Activated CD4-positive, alpha-beta T cell treated with anti-CD3 and anti-CD28 coated beads, Interleukin-2, amount 10 ng/mL, durations not matched to agents 24 days and 14 days (primary cell): ENCODE data around the gene GJB6. TPM values are rescaled to one million over a fixed set of nuclear protein-coding genes. Genes with fewer than 3 reads are reported as not detected.

Experiments
- DNase-seq: peaks from one replicate; pipeline ENCODE4 v3.0.0; 2022
- H3K27ac Mint-ChIP-seq: one replicate; pipeline ENCODE4 v1.8.0; 2022; ENCODE audit warnings: mild to moderate bottlenecking, mixed read lengths
- H3K27me3 Mint-ChIP-seq: one replicate; pipeline ENCODE4 v1.8.0; 2022; ENCODE audit warnings: mixed read lengths
- H3K36me3 Mint-ChIP-seq: one replicate; pipeline ENCODE4 v1.8.0; 2022; ENCODE audit warnings: low read depth, mild to moderate bottlenecking, mixed read lengths
- H3K4me1 Mint-ChIP-seq: one replicate; pipeline ENCODE4 v1.8.0; 2021; ENCODE audit warnings: mixed read lengths
- H3K4me3 Mint-ChIP-seq: one replicate; pipeline ENCODE4 v1.8.0; 2022; ENCODE audit warnings: mild to moderate bottlenecking, moderate library complexity, mixed read lengths
- H3K9me3 Mint-ChIP-seq: one replicate; pipeline ENCODE4 v1.8.0; 2021; ENCODE audit warnings: mixed read lengths
- intact Hi-C: fragments of 100-400 bp; cut with micrococcal nuclease; formaldehyde crosslinking; loops from one replicate; pipeline ENCODE4 v1.15.1; 2023
- total RNA-seq: library from RNA; stranded (reverse); gene quantifications from 2 replicates; pipeline ENCODE4 v1.2.3, GENCODE V29; 2022

The GJB6 gene
- total RNA-seq, 1 donor from 2014 or later = 0.91 TPM

GRCh38 chr13:20247963-20248362, 15.8 kb upstream of the GJB6 start:
- Mint-ChIP-seq H3K27ac (no peak overlapping the region), H3K27me3 (peaks cover 11% of the 10 kb centered on the region)

GRCh38 chr13:20247403-20247802, 15.3 kb upstream of the GJB6 start:
- Mint-ChIP-seq H3K27ac (no peak overlapping the region), H3K27me3 (peaks cover 11% of the 10 kb centered on the region), H3K36me3 (no peaks in the 10 kb centered on the region), H3K4me1 (no peaks in the 10 kb centered on the region), H3K4me3 (no peak overlapping the region), H3K9me3 (no peaks in the 10 kb centered on the region)
- intact Hi-C loops = no loop called here
- no peak for DNase-seq

More at GRCh38 chr13:20247963-20248362, 15.8 kb upstream of the GJB6 start:
- no peak overlapping the region for H3K4me3 Mint-ChIP-seq
- no peaks in the 10 kb centered on the region for H3K9me3 Mint-ChIP-seq
- no peak for DNase-seq
- no peaks in the 10 kb centered on the region for H3K4me1 Mint-ChIP-seq
- intact Hi-C loops = no loop called here
- no peaks in the 10 kb centered on the region for H3K36me3 Mint-ChIP-seq

GRCh38 chr13:20241593-20241992, 9.5 kb upstream of the GJB6 start:
- DNase-seq = no peak
- intact Hi-C loops = no loop called here
- no peaks in the 10 kb centered on the region for H3K4me1 Mint-ChIP-seq
- peaks cover 6% of the 10 kb centered on the region for H3K27me3 Mint-ChIP-seq
- no peaks in the 10 kb centered on the region for H3K9me3 Mint-ChIP-seq
- no peaks in the 10 kb centered on the region for H3K36me3 Mint-ChIP-seq
- no peak overlapping the region for H3K4me3 Mint-ChIP-seq
- H3K27ac Mint-ChIP-seq = no peak overlapping the region

GRCh38 chr13:20239748-20240147, 7.6 kb upstream of the GJB6 start:
- Mint-ChIP-seq H3K27ac (no peak overlapping the region), H3K4me3 (no peak overlapping the region), H3K36me3 (no peaks in the 10 kb centered on the region), H3K4me1 (no peaks in the 10 kb centered on the region), H3K9me3 (no peaks in the 10 kb centered on the region), H3K27me3 (peaks cover 9% of the 10 kb centered on the region)
- intact Hi-C loops = no loop called here
- no peak for DNase-seq

- Mint-ChIP-seq H3K4me3 (no peak overlapping the region), H3K4me1 (peaks cover 7% of the 10 kb centered on the region), H3K9me3 (no peaks in the 10 kb centered on the region), H3K27ac (no peak overlapping the region), H3K27me3 (peaks cover 45% of the 10 kb centered on the region), H3K36me3 (no peaks in the 10 kb centered on the region)
- intact Hi-C loops = no loop called here
- DNase-seq = no peak
Observed at GRCh38 chr13:20232556-20233277, 598 bp upstream of the GJB6 start.

- Mint-ChIP-seq H3K27me3 (peaks cover 50% of the 10 kb centered on the region), H3K4me3 (peak overlapping the region; percentile 81), H3K36me3 (no peaks in the 10 kb centered on the region), H3K4me1 (peaks cover 7% of the 10 kb centered on the region), H3K27ac (peak overlapping the region; percentile 39), H3K9me3 (no peaks in the 10 kb centered on the region)
- intact Hi-C loops = no loop called here
- peak; percentile 66 for DNase-seq
Observed at GRCh38 chr13:20230913-20231838, 943 bp downstream of the GJB6 start.

- intact Hi-C loops = no loop called here
- H3K4me3 Mint-ChIP-seq = no peak overlapping the region
- H3K27ac Mint-ChIP-seq = no peak overlapping the region
- H3K4me1 Mint-ChIP-seq = peaks cover 7% of the 10 kb centered on the region
- H3K27me3 Mint-ChIP-seq = peaks cover 42% of the 10 kb centered on the region
- H3K36me3 Mint-ChIP-seq = no peaks in the 10 kb centered on the region
- H3K9me3 Mint-ChIP-seq = no peaks in the 10 kb centered on the region
- DNase-seq = no peak
Observed at GRCh38 chr13:20227730-20228129, 4.4 kb downstream of the GJB6 start.

- Mint-ChIP-seq H3K27me3 (peaks cover 40% of the 10 kb centered on the region), H3K27ac (no peak overlapping the region), H3K4me1 (peaks cover 7% of the 10 kb centered on the region), H3K36me3 (no peaks in the 10 kb centered on the region), H3K9me3 (no peaks in the 10 kb centered on the region), H3K4me3 (no peak overlapping the region)
- intact Hi-C loops = no loop called here
- no peak for DNase-seq
Observed at GRCh38 chr13:20227288-20227687, 4.8 kb downstream of the GJB6 start.

- Mint-ChIP-seq H3K36me3 (peaks cover 3% of the 10 kb centered on the region), H3K27ac (no peak overlapping the region), H3K27me3 (peaks cover 19% of the 10 kb centered on the region), H3K4me3 (no peak overlapping the region), H3K9me3 (peaks cover 8% of the 10 kb centered on the region), H3K4me1 (peaks cover 18% of the 10 kb centered on the region)
- intact Hi-C loops = no loop called here
- no peak for DNase-seq
Observed at GRCh38 chr13:20222553-20222952, 9.6 kb downstream of the GJB6 start.

GRCh38 chr13:20221772-20222171, 10.3 kb downstream of the GJB6 start:
- intact Hi-C loops = no loop called here
- peak; percentile 49 for DNase-seq
- H3K27ac Mint-ChIP-seq = no peak overlapping the region

GRCh38 chr13:20219577-20219976, 12.5 kb downstream of the GJB6 start:
- DNase-seq = peak; percentile 65
- H3K4me3 Mint-ChIP-seq = peak overlapping the region; percentile 69

More at GRCh38 chr13:20221772-20222171, 10.3 kb downstream of the GJB6 start:
- Mint-ChIP-seq H3K4me1 (peaks cover 18% of the 10 kb centered on the region), H3K27me3 (peaks cover 19% of the 10 kb centered on the region), H3K36me3 (peaks cover 3% of the 10 kb centered on the region), H3K9me3 (peaks cover 8% of the 10 kb centered on the region), H3K4me3 (no peak overlapping the region)

GRCh38 chr13:20217168-20217567, 15.0 kb downstream of the GJB6 start:
- Mint-ChIP-seq H3K36me3 (peaks cover 3% of the 10 kb centered on the region), H3K27me3 (peaks cover 27% of the 10 kb centered on the region), H3K27ac (no peak overlapping the region), H3K9me3 (peaks cover 14% of the 10 kb centered on the region), H3K4me3 (no peak overlapping the region), H3K4me1 (peaks cover 18% of the 10 kb centered on the region)
- peak; percentile 34 for DNase-seq
- intact Hi-C loops = no loop called here

More at GRCh38 chr13:20219577-20219976, 12.5 kb downstream of the GJB6 start:
- peaks cover 20% of the 10 kb centered on the region for H3K27me3 Mint-ChIP-seq
- peak overlapping the region; percentile 91 for H3K27ac Mint-ChIP-seq
- H3K4me1 Mint-ChIP-seq = peaks cover 18% of the 10 kb centered on the region
- H3K36me3 Mint-ChIP-seq = peaks cover 3% of the 10 kb centered on the region
- peaks cover 8% of the 10 kb centered on the region for H3K9me3 Mint-ChIP-seq
- intact Hi-C loops = no loop called here

GRCh38 chr13:20209948-20210347, 22.2 kb downstream of the GJB6 start:
- H3K36me3 Mint-ChIP-seq = no peaks in the 10 kb centered on the region
- peaks cover 27% of the 10 kb centered on the region for H3K27me3 Mint-ChIP-seq
- peaks cover 2% of the 10 kb centered on the region for H3K4me1 Mint-ChIP-seq
- DNase-seq = peak; percentile 50
- H3K27ac Mint-ChIP-seq = no peak overlapping the region
- H3K9me3 Mint-ChIP-seq = peaks cover 6% of the 10 kb centered on the region
- intact Hi-C loops = no loop called here
- no peak overlapping the region for H3K4me3 Mint-ChIP-seq

GRCh38 chr13:20206698-20207235, 25.4 kb downstream of the GJB6 start:
- peak; percentile 47 for DNase-seq
- intact Hi-C loops = no loop called here

More at GRCh38 chr13:20206698-20207235, 25.4 kb downstream of the GJB6 start:
- no peak overlapping the region for H3K27ac Mint-ChIP-seq
- H3K4me1 Mint-ChIP-seq = peaks cover 2% of the 10 kb centered on the region
- no peak overlapping the region for H3K4me3 Mint-ChIP-seq
- no peaks in the 10 kb centered on the region for H3K36me3 Mint-ChIP-seq
- peaks cover 1% of the 10 kb centered on the region for H3K9me3 Mint-ChIP-seq
- H3K27me3 Mint-ChIP-seq = peaks cover 18% of the 10 kb centered on the region
